Upper lobe of left lung (tissue), 4 donors: ENCODE results near the gene IL9.

ENCODE experiments used
- POLR2A ChIP-seq, 4 donors: fragments of 450-650 bp; IDR thresholded peaks; one replicate each; pipeline ENCODE4 v1.5.1; 2016 to 2017; ENCODE audit warnings: antibody characterized with exemption in 4 of 4, mild to moderate bottlenecking in 2 of 4
- POLR2AphosphoS5 ChIP-seq, 2 donors: sonication (generic); formaldehyde crosslinking; IDR thresholded peaks; one replicate each; pipeline ENCODE4 v1.5.1; 2017; ENCODE audit warnings: antibody characterized with exemption in 2 of 2
- TF ChIP-seq, protein P1 (sequence below), 6 experiments: fragments of 450-650 bp in 4 of 6; fragments of 200-600 bp in 2 of 6; sonication (generic) in 2 of 6; IDR thresholded peaks; one replicate each; pipeline ENCODE4 v1.5.1; 2016 to 2019; ENCODE audit warnings: antibody characterized with exemption in 6 of 6

GRCh38 chr5:135894789-135895188 is 852 bp downstream of the IL9 start:
- TF ChIP-seq POLR2A (IDR thresholded peaks at IDR 0.05) (no peak), POLR2AphosphoS5 (IDR thresholded peaks at IDR 0.05) (no peak)
- TF ChIP-seq, protein P1, sequence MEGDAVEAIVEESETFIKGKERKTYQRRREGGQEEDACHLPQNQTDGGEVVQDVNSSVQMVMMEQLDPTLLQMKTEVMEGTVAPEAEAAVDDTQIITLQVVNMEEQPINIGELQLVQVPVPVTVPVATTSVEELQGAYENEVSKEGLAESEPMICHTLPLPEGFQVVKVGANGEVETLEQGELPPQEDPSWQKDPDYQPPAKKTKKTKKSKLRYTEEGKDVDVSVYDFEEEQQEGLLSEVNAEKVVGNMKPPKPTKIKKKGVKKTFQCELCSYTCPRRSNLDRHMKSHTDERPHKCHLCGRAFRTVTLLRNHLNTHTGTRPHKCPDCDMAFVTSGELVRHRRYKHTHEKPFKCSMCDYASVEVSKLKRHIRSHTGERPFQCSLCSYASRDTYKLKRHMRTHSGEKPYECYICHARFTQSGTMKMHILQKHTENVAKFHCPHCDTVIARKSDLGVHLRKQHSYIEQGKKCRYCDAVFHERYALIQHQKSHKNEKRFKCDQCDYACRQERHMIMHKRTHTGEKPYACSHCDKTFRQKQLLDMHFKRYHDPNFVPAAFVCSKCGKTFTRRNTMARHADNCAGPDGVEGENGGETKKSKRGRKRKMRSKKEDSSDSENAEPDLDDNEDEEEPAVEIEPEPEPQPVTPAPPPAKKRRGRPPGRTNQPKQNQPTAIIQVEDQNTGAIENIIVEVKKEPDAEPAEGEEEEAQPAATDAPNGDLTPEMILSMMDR (IDR thresholded peaks at IDR 0.05): no peak
